Esophagus muscularis mucosa (tissue), 4 donors: ENCODE measurements around the gene FMN2.

ENCODE experiments used
- EP300 ChIP-seq: sonication (generic); formaldehyde crosslinking; IDR thresholded peaks from one replicate; pipeline ENCODE4 v1.6.1; 2017; ENCODE audit warnings: antibody characterized with exemption
- POLR2A ChIP-seq: fragments of 450-650 bp; IDR thresholded peaks from one replicate; pipeline ENCODE4 v1.6.1; 2017; ENCODE audit warnings: antibody characterized with exemption, moderate library complexity, mild to moderate bottlenecking, low read depth
- POLR2AphosphoS5 ChIP-seq, 2 donors: sonication (generic); formaldehyde crosslinking; IDR thresholded peaks; one replicate each; pipeline ENCODE4 v1.6.1; 2017; ENCODE audit warnings: antibody characterized with exemption in 2 of 2
- TF ChIP-seq, protein P1 (sequence below), 3 experiments: fragments of 200-600 bp in 2 of 3; fragments of 450-650 bp in 1 of 3; sonication (generic) in 2 of 3; IDR thresholded peaks; one replicate each; pipeline ENCODE4 v1.5.1; 2017 to 2019; ENCODE audit warnings: antibody characterized with exemption in 3 of 3, mild to moderate bottlenecking in 2 of 3, moderate library complexity in 1 of 3

DNA sequence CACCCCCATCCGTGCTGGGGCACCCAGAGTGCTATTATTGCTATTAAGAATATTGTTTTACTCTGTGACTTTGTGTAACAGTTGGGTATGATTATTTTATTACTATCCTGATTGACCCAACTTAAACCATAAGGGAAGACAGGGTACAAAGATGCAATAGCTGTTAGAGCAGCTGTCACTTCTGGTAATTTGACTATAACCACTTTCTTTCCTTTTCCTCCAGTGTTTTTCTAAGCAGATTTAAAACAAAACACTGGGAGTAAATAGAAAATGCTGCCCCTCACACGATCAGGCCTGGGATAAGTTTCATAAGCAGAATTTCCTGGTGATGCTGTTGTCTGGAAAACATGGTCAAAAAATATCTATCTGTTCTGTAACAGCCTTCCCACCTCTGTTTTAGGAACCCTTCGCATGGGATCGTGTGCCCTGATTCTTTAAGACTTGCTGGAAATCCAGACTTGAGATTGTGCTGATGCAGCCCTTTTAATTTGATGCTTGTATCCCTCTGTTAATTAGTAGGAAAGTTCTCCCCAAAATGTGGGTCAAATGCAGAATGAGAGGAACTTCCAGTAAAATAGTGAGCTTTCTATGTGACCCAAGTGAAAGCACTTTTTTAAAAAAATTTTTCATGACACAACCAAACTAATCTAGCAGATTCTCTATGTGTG lies 165.3 kb downstream of the FMN2 start:
- no peak for TF ChIP-seq POLR2A
- TF ChIP-seq, protein P1, sequence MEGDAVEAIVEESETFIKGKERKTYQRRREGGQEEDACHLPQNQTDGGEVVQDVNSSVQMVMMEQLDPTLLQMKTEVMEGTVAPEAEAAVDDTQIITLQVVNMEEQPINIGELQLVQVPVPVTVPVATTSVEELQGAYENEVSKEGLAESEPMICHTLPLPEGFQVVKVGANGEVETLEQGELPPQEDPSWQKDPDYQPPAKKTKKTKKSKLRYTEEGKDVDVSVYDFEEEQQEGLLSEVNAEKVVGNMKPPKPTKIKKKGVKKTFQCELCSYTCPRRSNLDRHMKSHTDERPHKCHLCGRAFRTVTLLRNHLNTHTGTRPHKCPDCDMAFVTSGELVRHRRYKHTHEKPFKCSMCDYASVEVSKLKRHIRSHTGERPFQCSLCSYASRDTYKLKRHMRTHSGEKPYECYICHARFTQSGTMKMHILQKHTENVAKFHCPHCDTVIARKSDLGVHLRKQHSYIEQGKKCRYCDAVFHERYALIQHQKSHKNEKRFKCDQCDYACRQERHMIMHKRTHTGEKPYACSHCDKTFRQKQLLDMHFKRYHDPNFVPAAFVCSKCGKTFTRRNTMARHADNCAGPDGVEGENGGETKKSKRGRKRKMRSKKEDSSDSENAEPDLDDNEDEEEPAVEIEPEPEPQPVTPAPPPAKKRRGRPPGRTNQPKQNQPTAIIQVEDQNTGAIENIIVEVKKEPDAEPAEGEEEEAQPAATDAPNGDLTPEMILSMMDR (IDR thresholded peaks at IDR 0.05) = no peak
- no peak for TF ChIP-seq POLR2AphosphoS5 (IDR thresholded peaks at IDR 0.05)
- no peak for TF ChIP-seq EP300
